Measurements from ENCODE around the gene CTNNBIP1.
A peak's percentile ranks its signal among the peaks of the same experiment; 100 is the strongest.
"Not testable (repeated sequence)": the region's sequence is repeated elsewhere in the genome, so short reads cannot be mapped to it uniquely, and the experiment has no call there.

CTNNBIP1 gene, protein sequence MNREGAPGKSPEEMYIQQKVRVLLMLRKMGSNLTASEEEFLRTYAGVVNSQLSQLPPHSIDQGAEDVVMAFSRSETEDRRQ

DNA sequence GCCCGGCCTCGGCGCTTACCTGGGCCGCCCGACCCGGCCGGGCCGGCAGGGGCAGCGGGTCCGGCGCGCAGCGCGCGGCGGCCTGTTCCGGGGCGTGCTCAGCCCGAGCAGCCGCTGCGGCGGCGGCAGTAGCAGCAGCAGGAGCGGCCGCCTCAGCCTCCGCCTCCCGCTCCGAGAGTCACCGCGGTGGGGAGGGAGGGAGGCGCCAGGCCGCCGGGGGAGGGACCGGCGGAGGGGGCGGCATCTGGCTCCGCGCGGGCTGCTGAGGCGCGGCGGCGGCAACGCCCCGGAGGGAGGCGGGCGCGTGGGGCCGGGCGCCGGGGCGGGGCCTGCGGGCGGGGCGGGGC, at the start of gene CTNNBIP1:
TSS of gene CTNNBIP1 (minus strand) at position 194 of the 347 bp plus-strand sequence. CDS start 38,205 bp downstream, outside the sequence.
- FAIRE-seq = no peak

DNA sequence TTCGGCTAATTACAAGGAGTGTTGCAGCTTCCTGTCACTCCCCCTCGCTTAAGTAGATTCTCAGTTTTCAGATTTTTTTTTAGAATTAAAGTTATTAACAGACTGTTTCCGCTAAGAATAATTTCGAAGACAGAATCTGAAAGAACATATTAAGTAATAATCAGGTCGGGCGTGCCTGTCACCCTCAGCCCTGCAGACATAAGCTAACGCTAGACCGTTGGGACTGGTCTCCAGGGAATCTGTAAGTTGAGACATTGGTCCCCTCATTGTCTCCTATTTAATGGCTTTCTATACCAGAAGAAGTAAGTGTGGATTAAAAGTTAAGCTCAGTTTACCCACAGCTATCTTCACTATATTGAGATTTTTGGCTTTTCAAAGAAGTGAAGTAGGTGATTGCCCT, 47.7 kb upstream of the CTNNBIP1 start:
- no peak for FAIRE-seq

DNA sequence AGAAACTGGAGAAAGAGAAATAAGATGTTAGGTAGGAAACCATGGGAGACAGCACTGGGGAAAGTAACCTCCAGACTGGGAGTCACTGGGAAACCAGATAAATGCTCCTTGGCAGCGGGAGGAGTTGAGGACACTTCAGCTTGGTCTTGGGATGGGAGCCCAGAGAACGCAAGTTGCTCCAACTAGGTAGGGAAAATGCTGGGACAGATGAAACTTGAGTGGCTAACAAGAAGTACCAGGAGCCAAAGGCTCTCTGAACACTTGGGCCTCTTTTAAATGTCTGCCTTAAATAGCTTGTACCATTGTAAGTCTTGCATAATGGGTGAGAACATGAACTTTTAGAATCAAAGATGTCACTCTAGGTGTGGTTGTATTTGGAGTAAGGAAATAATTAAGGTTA, 36.2 kb upstream of the CTNNBIP1 start:
- FAIRE-seq = no peak

DNA sequence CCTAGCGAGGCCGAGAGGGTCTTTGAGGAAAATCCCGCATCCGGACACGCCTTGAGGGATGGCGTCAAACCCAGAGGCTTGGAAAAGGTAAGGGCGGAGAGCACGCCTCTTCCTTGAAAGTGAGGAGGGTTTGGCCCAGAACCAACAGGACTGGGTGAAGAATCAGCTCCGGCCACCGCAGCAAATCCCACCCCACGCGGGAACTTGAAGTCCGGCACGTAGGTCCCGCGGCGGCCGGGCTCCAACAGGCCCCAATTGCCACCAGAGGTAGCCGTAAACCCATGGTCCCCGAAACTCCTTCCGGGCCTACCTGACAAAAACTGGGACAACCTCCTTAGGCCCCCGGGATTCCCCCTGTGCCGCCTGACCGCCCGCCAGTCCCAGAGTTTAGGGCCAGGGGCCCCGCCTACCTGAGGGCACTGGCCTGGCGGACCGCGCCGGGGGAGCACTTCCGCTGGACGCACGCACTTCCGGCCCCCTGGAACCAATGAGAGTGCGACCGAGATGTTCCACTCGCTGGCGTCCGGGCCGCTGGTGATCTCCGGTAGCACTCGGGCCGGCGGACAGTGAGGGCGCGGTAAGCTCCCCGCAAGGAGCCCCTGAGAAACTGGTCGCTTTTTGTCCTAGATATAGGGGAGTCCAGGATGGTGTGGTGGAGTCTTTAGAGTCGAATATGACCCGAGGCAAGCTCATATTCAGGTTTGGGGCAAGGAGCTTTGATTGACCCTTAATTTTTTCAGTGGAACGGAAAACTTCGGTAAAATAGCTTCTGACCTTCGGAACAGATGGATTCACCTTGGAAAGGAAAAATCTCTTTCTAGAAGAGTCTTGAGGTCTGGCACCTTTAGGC, 33.1 kb upstream of the CTNNBIP1 start, which contains the start of the genes LZIC and NMNAT1:
TSS of gene LZIC (minus strand) at position 453 of the 850 bp plus-strand sequence. CDS start 6,772 bp downstream, outside the sequence.
TSS of gene NMNAT1 (plus strand) at position 537 of the 850 bp plus-strand sequence. CDS start 28,599 bp downstream, outside the sequence.
- FAIRE-seq = no peak

DNA sequence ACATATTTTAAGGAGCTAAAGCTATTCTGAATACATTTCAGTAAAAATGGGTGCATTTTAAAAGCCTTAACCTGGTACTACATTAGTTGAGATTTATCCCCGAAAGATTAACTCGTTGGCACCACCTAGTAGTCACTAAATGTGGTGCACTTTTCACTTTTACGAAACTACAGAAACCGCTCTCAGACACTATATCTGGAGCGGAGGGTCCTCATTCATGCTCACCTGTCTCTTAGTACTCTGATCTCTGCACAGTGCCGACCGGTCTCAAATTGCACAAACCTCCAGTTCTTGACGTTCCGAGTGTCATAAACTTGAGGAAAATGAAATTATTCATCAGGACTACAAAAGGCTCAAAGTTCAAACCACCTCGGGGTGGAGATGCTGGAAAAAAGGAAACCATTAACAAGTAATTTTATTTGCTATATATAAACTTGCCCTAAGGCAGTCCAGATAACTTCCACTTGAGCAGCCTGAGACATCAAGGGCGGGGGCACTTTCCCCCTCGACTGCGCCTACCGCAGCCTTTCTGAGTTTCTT, 32.4 kb upstream of the CTNNBIP1 start:
- FAIRE-seq = peak; percentile 80

DNA sequence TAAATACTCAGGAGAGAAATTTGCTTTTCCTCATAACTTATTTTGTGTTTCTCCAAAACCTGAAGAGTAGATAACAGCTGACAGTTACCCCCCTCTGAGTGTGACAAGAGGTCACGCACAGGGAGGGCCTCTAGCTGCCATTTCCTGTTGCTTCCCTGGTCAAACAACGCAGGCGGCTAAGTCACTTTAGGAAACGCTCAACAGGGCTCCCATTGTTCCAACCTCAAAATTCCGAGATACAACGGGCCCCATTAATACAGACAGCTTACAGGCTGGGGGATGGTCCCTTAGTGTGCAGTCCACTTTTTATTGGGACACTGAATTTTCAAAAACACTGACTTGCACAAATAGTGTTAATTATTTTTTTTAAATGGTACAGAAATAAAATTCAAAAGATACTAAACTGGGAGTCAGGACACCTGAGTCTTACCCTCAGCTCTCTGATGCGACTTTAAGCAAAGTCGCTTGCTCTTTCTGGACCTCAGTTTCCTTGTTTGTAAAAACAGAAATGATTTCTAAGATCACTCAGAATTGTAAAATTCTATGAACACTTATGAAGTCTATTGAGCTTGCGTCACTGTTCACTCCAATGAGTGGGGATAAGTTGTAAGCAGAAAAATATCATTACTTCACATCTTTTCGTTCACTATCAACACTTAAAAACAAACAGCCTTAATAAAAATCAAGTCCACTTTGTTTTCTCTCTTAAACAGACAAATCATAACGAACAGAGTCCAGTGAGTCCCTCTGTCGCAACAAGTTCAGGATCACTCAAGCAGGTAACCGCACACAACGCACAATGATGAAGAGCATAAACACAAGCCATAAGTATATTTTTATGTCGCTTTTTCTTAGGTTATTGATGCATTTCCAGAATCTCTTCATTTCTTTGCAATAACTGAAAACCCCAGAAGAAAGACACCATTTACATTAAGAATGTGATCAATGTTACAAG, 19.6 kb upstream of the CTNNBIP1 start:
- no peak for FAIRE-seq

DNA sequence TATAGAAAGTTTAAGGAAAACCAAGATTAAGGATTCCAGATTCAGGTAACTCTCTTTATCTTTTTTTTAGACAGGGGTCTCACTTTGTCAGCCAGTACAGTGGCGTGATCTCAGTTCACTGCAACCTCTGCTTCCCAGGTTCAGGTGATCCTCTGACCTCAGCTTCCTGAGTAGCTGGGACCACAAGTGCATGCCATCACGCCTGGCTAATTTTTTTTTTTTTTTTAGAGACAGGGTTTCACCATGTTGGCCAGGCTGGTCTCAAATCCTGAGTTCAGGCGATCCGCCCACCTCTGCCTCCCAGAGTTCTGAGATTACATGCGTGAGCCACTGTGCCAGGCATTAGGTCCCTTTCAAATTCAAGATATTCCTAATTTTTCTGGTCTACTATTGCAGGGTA, 17.2 kb upstream of the CTNNBIP1 start:
- no peak for FAIRE-seq

DNA sequence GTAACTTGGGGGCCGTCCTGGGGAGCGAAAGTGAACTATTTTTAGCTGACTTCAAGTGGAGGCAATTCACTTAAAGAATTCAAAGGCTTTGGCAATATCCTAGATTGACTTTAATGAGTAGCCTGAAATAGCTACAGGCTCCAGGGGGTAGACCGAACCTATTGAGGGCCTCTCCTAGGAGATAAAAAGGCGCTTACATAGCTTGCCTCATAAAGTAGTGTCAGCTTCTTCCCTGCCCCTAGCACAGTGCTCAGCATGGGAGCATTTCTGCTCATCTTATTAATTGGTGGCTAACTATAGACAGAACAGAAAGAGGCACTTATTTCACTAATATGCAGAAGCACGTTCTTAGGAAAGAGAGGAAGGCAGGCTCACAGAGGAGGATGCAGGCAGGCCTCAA, 12.3 kb upstream of the CTNNBIP1 start:
- no peak for FAIRE-seq

DNA sequence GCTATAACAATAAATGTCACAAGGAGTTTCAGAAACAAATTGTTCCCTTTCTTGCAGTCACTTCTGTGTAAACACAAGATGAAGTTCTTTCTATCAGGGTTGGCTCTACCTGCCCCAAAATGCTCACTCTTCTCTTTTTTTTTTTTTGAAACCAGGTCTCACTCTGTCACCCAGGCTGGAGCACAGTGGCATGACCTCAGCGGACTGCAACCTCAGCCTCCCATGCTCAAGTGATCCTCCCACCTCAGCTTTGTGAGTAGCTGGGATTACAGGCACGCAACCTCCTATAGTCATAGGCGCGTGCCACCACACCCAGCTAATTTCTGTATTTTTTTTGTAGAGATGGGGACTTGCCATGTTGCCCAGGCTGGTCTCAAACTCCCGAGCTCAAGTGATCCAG, 10.5 kb upstream of the CTNNBIP1 start:
- no peak for FAIRE-seq

DNA sequence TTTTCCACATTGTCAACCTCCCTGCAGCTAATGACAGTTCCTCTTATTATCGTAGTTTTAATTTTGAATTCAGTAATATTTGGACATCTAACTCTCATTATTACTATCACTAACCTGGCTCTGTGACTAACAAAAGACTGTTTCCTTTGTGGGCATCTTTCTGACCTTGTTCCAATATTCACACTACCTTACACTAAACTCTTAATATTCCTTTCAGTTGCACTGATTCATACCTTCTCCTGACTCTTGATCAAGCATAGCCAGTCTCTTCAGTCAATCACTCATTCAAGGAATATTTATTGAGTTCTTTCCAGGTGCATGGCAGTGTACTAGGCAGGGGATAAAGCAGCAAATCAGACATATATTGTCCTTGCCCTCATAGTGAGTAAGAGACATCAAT, 7.8 kb upstream of the CTNNBIP1 start:
- FAIRE-seq = no peak

DNA sequence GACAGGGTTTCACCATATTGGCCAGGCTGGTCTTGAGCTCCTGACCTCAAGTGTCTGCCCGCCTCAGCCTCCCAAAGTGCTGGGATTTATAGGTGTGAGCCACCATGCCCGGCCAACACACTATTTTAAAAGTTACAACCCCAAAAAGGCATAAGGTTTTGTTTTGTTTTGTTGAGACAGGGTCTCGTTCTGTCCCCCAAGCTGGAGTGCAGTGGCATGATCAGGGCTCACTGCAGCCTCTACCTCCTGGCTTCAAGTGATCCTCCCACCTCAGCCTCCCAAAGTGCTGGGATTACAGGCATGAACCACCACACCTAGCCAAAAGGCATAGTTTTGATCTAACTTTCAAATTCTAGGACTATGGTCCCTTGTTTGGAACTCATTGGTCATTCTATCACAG, 7.4 kb upstream of the CTNNBIP1 start:
- not testable (repeated sequence) for FAIRE-seq

DNA sequence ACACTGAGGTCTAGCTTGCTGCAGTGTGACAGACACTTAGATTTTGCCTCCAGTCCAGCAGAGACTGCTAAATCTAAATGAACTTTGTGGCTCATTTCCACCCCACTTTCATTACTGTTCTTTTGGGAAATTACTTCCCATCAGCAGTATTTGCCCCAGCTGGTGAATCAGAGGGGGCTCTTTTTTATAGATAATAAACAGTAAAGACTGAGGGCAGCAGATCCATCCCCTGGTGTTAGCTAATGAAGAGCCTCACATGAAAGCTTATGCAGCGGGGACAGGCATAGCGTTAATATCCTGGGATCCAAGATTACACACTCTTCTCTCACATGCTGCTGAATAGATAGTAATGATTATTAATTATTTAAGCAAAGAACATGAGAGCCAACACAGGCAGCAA, 6.4 kb upstream of the CTNNBIP1 start:
- FAIRE-seq = no peak

DNA sequence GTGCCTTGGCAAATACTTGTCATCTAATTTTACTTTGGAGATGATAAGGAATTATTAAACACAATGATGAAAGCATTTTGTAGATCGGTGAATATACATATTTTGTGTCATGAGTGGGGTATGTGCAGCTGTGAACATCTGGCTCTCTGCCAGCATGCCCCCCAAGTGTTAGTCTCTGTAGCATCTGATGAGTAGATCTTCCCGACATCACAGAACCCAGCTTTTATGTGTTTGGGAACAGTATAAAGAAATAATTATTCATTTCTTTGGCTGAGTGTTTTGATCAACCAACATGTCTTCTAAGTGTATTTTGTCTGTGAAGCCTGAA, 4.5 kb upstream of the CTNNBIP1 start:
- no peak for FAIRE-seq

DNA sequence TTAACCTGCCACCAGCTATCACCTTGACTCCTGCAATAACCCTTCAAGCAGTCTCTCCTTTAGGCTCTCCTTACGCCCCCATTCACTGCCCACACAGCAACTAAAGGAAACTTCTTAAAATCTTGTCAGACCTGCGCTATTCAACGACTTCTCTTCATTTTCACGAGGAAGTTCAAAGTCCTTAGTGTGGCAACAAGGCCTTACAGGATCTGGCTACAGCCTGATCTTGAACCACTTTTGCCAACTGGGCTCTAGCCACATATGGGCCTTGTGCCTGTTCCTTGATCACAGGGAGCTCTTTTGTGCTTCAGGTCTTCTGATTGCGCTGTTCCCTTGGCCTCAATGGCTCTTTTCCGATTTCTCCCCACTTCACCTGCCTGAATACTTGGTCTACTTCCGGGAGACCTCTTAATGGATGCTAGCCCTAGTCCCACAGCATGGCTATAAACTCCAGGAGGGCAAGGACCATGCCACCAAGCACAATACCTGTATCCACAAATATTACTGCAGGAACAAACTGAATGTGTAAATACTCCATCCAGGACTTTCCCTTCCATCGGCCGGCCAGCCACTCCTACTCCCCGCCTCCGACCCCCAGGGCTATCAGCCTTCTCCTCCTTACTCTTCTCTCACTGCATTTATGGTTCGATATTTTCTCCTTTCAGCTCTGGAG, 2.3 kb upstream of the CTNNBIP1 start:
- FAIRE-seq = no peak

DNA sequence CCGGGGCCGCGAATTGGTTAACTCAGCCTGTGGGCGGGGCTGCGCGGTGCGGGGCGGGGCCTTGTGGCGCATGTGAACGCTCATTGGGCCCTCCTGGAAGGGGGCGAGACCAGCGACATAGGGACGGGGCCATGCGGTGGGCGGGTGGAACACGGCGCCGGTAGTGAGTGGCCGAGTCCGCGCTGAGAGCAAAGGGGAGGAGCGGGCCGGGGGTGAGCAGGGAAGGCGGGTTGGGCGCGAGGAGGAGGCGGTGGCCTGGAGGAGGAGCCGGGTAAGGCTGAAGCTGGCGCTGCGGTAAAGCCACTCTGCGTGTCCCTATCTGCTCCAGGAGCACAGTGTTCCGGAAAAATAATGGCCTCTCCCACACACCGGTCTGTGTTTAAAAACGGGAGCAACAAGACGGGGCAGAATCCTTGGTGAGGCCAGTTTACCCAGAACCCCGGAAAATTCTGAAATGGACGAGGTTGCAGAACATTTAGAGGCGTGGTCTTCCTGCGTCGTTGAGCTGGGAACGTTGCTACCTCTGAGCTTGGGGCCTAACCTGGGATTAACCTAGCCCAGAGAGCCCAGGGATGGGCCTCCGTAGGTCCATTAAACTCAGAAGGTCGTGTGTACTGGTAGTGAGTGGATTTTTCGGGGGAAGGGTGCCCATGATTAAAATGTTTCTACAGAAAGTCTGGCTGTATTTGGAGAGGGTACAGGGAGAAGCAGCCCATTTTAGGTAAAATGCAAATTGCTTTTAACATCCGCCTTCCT, 532 bp upstream of the CTNNBIP1 start:
- peak; percentile 93 for FAIRE-seq

DNA sequence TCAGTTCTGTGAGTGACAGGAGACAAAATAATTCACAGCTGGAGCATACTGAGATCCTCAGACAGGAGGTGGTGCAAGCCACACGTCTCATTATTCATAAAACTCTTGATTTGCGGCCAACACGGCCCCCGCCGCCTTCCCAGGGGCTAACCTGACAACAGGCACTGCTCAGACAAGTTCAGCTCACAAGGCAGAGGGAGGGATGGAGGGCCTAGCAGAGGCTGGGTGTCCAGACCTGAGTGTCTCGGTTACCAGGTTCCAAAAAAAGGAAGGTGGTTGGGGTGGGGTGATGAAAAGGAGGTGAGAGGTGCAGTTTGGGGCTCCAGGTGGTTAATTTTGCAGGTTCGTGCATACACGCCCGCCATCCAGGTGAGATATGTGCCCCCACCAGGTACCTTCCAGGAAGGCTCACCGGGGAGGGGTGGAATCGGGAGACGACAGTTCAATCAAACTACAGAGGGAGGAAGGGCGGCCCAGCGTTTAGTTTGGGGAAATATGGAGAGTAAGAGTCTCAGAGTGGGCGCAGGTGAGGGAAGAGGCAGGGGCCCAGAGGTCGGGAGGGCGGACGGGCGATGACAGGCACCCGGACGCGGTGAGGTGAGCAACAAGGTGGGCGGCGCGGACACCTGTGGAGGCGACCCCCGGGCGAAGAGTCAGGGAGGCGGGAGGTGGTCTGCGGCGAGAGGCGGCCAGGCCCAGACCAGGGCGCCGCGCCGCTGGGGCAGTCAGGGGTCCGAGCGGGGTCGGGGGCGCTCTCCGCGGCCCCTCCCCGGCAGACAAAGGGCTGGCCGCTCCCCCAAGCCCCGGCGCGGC, 629 bp downstream of the CTNNBIP1 start:
- FAIRE-seq = no peak

DNA sequence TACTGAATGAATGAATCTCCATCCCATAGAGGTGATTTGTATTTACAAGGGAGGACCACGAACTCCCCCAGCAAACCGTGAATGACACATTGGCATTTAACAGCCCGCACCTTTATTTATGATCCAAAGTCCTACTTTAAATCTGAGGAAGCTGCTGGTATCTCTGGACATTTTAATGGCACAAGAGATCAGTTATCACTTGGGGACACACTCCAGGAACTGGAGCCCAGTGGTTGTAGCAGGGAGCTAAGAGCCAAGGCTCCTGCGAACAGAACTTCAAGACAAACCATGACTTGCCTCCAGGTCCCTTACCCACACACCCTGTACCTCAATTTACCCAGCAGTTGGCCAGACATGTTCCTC, 1.2 kb downstream of the CTNNBIP1 start:
- no peak for FAIRE-seq

DNA sequence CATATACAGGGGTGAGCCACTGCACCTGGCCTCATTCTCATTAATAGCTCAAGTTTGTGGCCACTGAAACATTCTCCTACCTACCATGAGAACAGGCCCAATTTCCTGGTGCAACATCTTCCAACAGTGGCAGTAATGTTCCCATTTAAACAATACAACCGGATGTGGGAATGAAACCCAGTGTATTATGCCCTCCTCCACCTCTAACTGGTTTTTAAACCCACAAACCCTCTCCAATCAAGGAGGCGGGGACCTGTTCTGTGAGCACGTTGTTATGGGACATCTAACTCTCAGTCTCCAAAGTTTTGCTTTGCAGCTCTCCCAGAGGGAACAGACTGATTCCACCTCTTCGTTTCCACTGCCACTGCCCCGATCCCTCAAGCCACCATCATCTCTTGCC, 2.6 kb downstream of the CTNNBIP1 start:
- FAIRE-seq = no peak

DNA sequence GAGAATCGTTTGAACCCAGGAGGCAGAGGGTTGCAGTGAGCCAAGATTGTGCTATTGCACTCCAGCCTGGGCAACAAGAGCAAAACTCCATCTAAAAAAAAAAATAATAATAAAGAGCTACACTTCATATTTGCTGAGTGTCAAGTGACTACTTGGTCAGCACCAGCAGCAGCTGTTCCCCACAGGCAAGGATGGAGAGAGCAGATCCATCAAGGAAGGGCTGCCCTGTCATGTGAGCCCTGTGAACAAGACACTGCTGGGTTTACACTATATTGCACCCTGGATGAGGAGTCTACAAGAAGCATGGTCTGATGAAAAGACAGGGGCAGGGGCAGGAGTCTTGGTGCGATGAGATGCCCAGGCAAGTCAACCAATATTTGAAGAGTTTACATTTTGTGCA, 3.6 kb downstream of the CTNNBIP1 start:
- FAIRE-seq = no peak

DNA sequence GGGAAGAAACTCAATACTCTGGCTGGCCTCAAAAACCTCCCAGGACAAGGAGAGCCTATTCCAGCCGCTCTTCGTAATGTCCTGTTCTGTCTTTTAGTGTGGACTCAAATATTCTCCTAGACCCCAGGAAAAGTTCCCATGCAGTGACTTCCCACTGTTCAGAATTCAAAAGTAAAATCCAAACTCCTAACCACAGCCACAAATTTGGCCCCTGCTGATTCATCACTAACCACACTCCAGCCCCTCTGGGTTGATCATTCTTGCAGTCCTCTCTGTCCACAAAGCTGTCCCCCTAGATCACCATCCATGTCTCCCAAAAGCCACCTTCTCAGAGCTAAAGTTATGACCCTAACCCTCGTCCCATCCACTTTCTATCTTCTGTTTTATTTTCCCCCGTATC, 5.1 kb downstream of the CTNNBIP1 start:
- FAIRE-seq = no peak

DNA sequence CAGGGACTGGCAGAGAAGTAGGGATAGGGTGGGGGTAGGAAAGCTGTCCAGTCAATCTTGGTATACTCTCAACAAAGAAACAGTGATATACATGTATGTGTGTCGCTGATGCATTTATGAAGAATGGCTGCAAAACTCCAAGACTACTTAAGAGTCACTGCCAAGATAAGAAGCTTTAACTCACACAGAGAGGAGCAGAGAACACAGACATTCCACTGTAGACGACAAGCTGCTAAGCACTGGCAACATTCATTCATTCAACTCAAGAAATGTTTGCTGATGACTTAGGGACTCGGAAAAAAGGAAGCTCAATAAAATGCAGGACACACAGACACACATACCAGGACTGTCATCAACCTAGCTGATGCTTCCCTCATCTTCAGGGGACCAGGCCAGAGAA, 5.5 kb downstream of the CTNNBIP1 start:
- no peak for FAIRE-seq

Data from A204.1 (cell line).